Smooth muscle cell (in vitro differentiated cells): ENCODE results near the gene STX8. TPM values are rescaled to one million over a fixed set of nuclear protein-coding genes. Genes with fewer than 3 reads are reported as not detected.
"Not testable (repeated sequence)": the region's sequence is repeated elsewhere in the genome, so short reads cannot be mapped to it uniquely, and the experiment has no call there.

ENCODE experiments used
- DNase-seq: peaks from one replicate; lab custom pipeline; 2025; ENCODE audit not compliant: unreplicated experiment; lab: John Stamatoyannopoulos, UW
- H2AFZ ChIP-seq: fragments of 200-600 bp; sonication (generic); 2 replicates; pipeline ENCODE4 v1.6.0; 2016; ENCODE audit warnings: antibody characterized with exemption, low read depth, mild to moderate bottlenecking
- H3F3A ChIP-seq: fragments of 200-600 bp; sonication (generic); 2 replicates; pipeline ENCODE4 v1.6.0; 2017; ENCODE audit warnings: antibody characterized with exemption, low read depth
- H3K27ac ChIP-seq: fragments of 200-600 bp; sonication (generic); 2 replicates; pipeline ENCODE4 v1.5.1; 2016; ENCODE audit warnings: low read depth, mild to moderate bottlenecking
- H3K27me3 ChIP-seq: fragments of 200-600 bp; sonication (generic); 2 replicates; pipeline ENCODE4 v1.6.1; 2016; ENCODE audit warnings: low read depth, mild to moderate bottlenecking
- H3K36me3 ChIP-seq: fragments of 200-600 bp; sonication (generic); 2 replicates; pipeline ENCODE4 v1.5.1; 2016; ENCODE audit warnings: low read depth
- H3K4me1 ChIP-seq: fragments of 200-600 bp; sonication (generic); 2 replicates; pipeline ENCODE4 v1.5.1; 2016; ENCODE audit warnings: low read depth
- H3K4me2 ChIP-seq: fragments of 200-600 bp; sonication (generic); 2 replicates; pipeline ENCODE4 v1.6.0; 2016; ENCODE audit warnings: mild to moderate bottlenecking
- H3K4me3 ChIP-seq: fragments of 200-600 bp; sonication (generic); 2 replicates; pipeline ENCODE4 v1.5.1; 2016; ENCODE audit warnings: mild to moderate bottlenecking
- H3K79me2 ChIP-seq: fragments of 200-600 bp; sonication (generic); 2 replicates; pipeline ENCODE4 v1.6.0; 2016; ENCODE audit warnings: low read depth, mild to moderate bottlenecking
- H3K9ac ChIP-seq: fragments of 200-600 bp; sonication (generic); 2 replicates; pipeline ENCODE4 v1.6.0; 2016; ENCODE audit warnings: low read depth
- H3K9me3 ChIP-seq: fragments of 200-600 bp; sonication (generic); replicated peaks from 2 replicates; pipeline ENCODE4 v1.5.1; 2016; ENCODE audit warnings: low read depth
- H4K20me1 ChIP-seq: fragments of 200-600 bp; sonication (generic); 2 replicates; pipeline ENCODE4 v1.6.0; 2016; ENCODE audit warnings: low read depth
- CTCF ChIP-seq: fragments of 200-600 bp; sonication (generic); IDR thresholded peaks from 2 replicates; pipeline ENCODE4 v1.5.1; 2017; ENCODE audit warnings: borderline replicate concordance, mild to moderate bottlenecking, antibody characterized with exemption; ENCODE audit not compliant: insufficient read depth, poor library complexity, severe bottlenecking
- WGBS: methylation state at CpG from one replicate; pipeline ENCODE4 v1.1.7; 2016; ENCODE audit warnings: low lambda C conversion rate; 5-methylcytosine and 5-hydroxymethylcytosine counted together
- polyA plus RNA-seq: library from polyadenylated mRNA; unstranded; fragments of >200 nt; fragmentation: Nextera tagmentation; extraction: Ambion mirVana; gene quantifications from 2 replicates; pipeline ENCODE4 v1.2.1, GENCODE V29; 2016
- total RNA-seq: library from RNA; depleted of rRNA; stranded (reverse); fragments of >200 nt; gene quantifications from 2 replicates; pipeline ENCODE4 v1.2.3, GENCODE V29; 2014

The STX8 gene
- total and polyA plus RNA-seq, 2 experiments from 2014 or later, result 63.8 to 88.5 TPM

DNA sequence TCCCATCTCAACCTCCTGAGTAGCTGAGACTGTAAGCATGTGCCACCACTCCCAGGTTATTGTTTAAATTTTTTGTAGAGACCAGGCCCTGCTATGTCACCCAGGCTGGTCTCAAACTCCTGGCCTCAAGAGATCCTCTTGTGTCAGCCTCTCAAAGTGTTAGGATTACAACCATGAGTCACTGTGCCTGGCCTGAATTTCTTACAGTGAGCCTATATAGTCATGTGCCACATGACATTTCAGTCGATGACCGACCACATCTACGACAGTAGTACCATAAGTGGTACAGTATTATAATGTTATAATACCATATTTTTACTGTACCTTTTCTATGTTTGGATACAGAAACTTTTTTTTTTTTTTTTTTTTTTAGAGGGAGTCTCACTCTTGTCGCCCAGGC lies 195.3 kb downstream of the STX8 start:
- H3K36me3 ChIP-seq, result no peaks in the 10 kb centered on the region
- no peak overlapping the region for H3K9ac ChIP-seq
- no peak overlapping the region for H2AFZ ChIP-seq
- TF ChIP-seq CTCF, result no peak
- no peaks in the 10 kb centered on the region for H3F3A ChIP-seq
- H3K27ac ChIP-seq, result no peak overlapping the region
- no peaks in the 10 kb centered on the region for H3K4me1 ChIP-seq
- no peaks in the 10 kb centered on the region for H3K27me3 ChIP-seq
- no peak overlapping the region for H3K4me3 ChIP-seq
- H4K20me1 ChIP-seq, result no peaks in the 10 kb centered on the region
- WGBS, result 92% methylated on average over 4 of the region's 4 CpGs
- H3K9me3 ChIP-seq, result no peaks in the 10 kb centered on the region
- no peaks in the 10 kb centered on the region for H3K79me2 ChIP-seq
- no peak for DNase-seq
- H3K4me2 ChIP-seq, result no peak overlapping the region

DNA sequence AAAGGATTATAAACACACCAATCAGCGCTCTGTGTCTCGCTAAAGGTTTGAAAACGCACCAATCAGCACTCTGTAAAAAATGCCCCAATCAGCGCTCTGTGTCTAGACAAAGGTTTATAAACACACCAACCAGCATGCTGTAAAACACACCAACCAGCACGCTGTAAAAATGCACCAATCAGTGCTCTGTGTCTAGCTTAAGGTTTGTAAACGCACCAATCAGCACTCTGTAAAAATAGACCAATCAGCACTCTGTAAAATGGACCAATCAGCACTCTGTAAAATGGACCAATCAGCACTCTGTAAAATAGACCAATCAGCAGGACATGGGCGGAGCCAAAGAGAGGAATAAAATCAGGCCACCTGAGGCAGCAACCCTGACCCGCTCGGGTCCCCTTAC lies 199.4 kb downstream of the STX8 start:
- DNase-seq, H3K9ac ChIP-seq, H3K4me1 ChIP-seq, H3K79me2 ChIP-seq, H4K20me1 ChIP-seq, H2AFZ ChIP-seq, H3K4me3 ChIP-seq, H3F3A ChIP-seq, H3K27me3 ChIP-seq, H3K27ac ChIP-seq, H3K4me2 ChIP-seq, H3K9me3 ChIP-seq, H3K36me3 ChIP-seq: not testable (repeated sequence)
- 96% methylated on average over 9 of the region's 9 CpGs for WGBS

DNA sequence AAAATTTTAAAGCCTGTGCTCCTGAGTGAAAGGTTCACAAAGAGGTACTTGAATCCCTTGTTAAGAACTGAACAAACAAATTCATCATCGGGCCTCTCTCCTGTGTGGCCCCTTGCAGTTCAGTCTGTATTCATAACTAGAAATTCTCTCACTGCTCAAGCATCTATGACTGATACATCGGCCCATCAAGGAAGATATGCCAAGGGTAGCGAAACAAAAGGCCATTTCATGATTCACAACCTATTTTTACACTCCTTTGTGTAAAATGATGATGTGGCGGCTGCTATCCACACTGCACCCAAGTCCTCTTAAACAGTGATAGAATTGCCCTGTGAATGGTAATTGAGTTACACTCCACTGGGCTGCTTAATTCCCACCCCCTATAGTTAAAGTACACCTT lies 204.6 kb downstream of the STX8 start:
- peaks cover under 1% of the 10 kb centered on the region for H4K20me1 ChIP-seq
- no peak for TF ChIP-seq CTCF
- no peaks in the 10 kb centered on the region for H3F3A ChIP-seq
- no peaks in the 10 kb centered on the region for H3K4me1 ChIP-seq
- H3K4me3 ChIP-seq, result no peak overlapping the region
- DNase-seq, result no peak
- 77% methylated on average over 4 of the region's 4 CpGs for whole genome bisulfite sequencing
- no peak overlapping the region for H3K4me2 ChIP-seq
- peak overlapping the region; percentile 72 for H3K27ac ChIP-seq
- no peaks in the 10 kb centered on the region for H3K36me3 ChIP-seq
- no peak overlapping the region for H2AFZ ChIP-seq
- H3K79me2 ChIP-seq, result no peaks in the 10 kb centered on the region
- H3K9me3 ChIP-seq, result no peaks in the 10 kb centered on the region
- H3K27me3 ChIP-seq, result no peaks in the 10 kb centered on the region
- H3K9ac ChIP-seq, result peak overlapping the region; percentile 32

GRCh38 chr17:9370467-9370866 lies 205.2 kb downstream of the STX8 start:
- Histone ChIP-seq H3K4me1 (no peaks in the 10 kb centered on the region), H3K36me3 (no peaks in the 10 kb centered on the region), H3K4me2 (no peak overlapping the region), H3K9ac (peak overlapping the region; percentile 32), H3K4me3 (no peak overlapping the region), H3K27me3 (no peaks in the 10 kb centered on the region), H2AFZ (no peak overlapping the region), H3K27ac (peak overlapping the region; percentile 72), H4K20me1 (peaks cover 6% of the 10 kb centered on the region), H3K79me2 (no peaks in the 10 kb centered on the region), H3K9me3 (no peaks in the 10 kb centered on the region), H3F3A (no peaks in the 10 kb centered on the region)
- DNase-seq, result no peak
- 68% methylated on average over 6 of the region's 6 CpGs for WGBS
- TF ChIP-seq CTCF, result no peak
